SH-SY5Y (cell line): Measurements from ENCODE around the gene DAB1.

Source experiments
- GATA2 ChIP-seq: IDR thresholded peaks from 2 replicates; pipeline ENCODE4 v1.6.1; 2011; ENCODE audit warnings: mild to moderate bottlenecking, low read depth, low read length
- GATA3 ChIP-seq: IDR thresholded peaks from 2 replicates; pipeline ENCODE4 v1.6.1; 2011; ENCODE audit warnings: low read depth, mild to moderate bottlenecking, low read length, moderate library complexity

The DAB1 gene

GRCh38 chr1:57384284-57384683 lies 39.6 kb downstream of the DAB1 start:
- TF ChIP-seq GATA2 (no peak), GATA3 (no peak)

GRCh38 chr1:57381871-57382270 lies 42.0 kb downstream of the DAB1 start:
- TF ChIP-seq GATA3 (no peak), GATA2 (no peak)

GRCh38 chr1:57381426-57381825 lies 42.4 kb downstream of the DAB1 start:
- TF ChIP-seq GATA3 (no peak), GATA2 (no peak)

- TF ChIP-seq GATA3 (no peak), GATA2 (no peak)
Observed at GRCh38 chr1:57380923-57381322, 42.9 kb downstream of the DAB1 start.

GRCh38 chr1:57378534-57378933 lies 45.3 kb downstream of the DAB1 start:
- TF ChIP-seq GATA2 = no peak
- TF ChIP-seq GATA3 = no peak

- TF ChIP-seq GATA3 = no peak
- TF ChIP-seq GATA2 = no peak
Observed at GRCh38 chr1:57377339-57378139, 46.3 kb downstream of the DAB1 start.

GRCh38 chr1:57376041-57376440 lies 47.8 kb downstream of the DAB1 start:
- TF ChIP-seq GATA2 = no peak
- no peak for TF ChIP-seq GATA3

GRCh38 chr1:57369889-57370288 lies 54.0 kb downstream of the DAB1 start:
- TF ChIP-seq GATA2 (no peak), GATA3 (no peak)

GRCh38 chr1:57367945-57368344 lies 55.9 kb downstream of the DAB1 start:
- TF ChIP-seq GATA2 = no peak
- no peak for TF ChIP-seq GATA3

GRCh38 chr1:57363643-57364042 lies 60.2 kb downstream of the DAB1 start:
- TF ChIP-seq GATA2 (no peak), GATA3 (no peak)

GRCh38 chr1:57363165-57363564 lies 60.7 kb downstream of the DAB1 start:
- no peak for TF ChIP-seq GATA3
- no peak for TF ChIP-seq GATA2

GRCh38 chr1:57362480-57362879 lies 61.4 kb downstream of the DAB1 start:
- TF ChIP-seq GATA2 (no peak), GATA3 (no peak)

GRCh38 chr1:57361516-57361915 lies 62.3 kb downstream of the DAB1 start:
- TF ChIP-seq GATA3 (no peak), GATA2 (no peak)

GRCh38 chr1:57360846-57361407 lies 62.9 kb downstream of the DAB1 start:
- TF ChIP-seq GATA3 (no peak), GATA2 (no peak)

- TF ChIP-seq GATA3 (no peak), GATA2 (no peak)
Observed at GRCh38 chr1:57357462-57357861, 66.4 kb downstream of the DAB1 start.

- TF ChIP-seq GATA3 (no peak), GATA2 (no peak)
Observed at GRCh38 chr1:57353654-57354053, 70.2 kb downstream of the DAB1 start.
